HG03108 (cell line): ENCODE results near the gene IQSEC1.

Source experiments
- ATAC-seq: cut with Tn5 transposase; IDR thresholded peaks from one replicate; pipeline ENCODE4 v1.9.1; 2021; ENCODE audit warnings: moderate library complexity; ENCODE audit not compliant: unreplicated experiment

The IQSEC1 gene

DNA sequence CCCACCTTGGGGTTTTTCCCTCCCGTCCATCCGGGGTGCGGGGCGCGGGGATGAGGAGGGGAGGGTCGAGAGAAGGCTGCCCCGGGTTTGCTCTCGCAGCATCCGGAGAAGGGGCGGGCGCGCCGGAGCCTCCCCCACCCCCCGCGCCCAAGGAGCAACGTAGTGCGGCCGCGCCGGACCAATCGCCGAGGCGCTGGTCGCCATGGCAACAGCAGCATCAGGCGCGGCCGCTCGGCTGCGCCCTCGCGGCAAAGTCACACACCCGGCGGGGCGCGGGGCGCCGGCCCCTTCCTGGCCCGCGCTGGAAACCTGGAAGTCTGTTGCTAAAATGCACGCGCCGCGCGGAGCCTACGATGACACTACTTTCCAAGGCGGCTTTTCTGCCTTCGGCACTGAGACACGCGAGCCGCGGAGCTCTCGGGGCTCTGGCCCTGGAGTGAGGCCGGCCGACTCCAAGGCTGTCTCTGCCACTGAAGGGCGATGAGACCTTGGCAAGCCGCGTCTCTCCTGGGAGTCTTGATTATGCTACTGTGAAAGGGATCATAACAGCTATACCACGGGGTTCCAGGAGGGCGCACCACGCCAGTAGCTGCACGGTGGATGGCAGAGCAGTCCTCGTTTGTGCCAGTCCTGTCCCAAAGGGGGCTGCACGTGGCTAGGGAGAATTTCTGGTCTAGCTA lies at the start of gene IQSEC1:
Gene IQSEC1 (minus strand): TSS at position 104 of the 680 bp plus-strand sequence. CDS start 415 bp downstream, outside the sequence.
- ATAC-seq: peak; percentile 45

- ATAC-seq: no peak
These were observed 49.1 kb upstream of the IQSEC1 start for GRCh38 chr3:13122081-13123012.

GRCh38 chr3:13121553-13122001 lies 48.3 kb upstream of the IQSEC1 start:
- ATAC-seq: no peak

DNA sequence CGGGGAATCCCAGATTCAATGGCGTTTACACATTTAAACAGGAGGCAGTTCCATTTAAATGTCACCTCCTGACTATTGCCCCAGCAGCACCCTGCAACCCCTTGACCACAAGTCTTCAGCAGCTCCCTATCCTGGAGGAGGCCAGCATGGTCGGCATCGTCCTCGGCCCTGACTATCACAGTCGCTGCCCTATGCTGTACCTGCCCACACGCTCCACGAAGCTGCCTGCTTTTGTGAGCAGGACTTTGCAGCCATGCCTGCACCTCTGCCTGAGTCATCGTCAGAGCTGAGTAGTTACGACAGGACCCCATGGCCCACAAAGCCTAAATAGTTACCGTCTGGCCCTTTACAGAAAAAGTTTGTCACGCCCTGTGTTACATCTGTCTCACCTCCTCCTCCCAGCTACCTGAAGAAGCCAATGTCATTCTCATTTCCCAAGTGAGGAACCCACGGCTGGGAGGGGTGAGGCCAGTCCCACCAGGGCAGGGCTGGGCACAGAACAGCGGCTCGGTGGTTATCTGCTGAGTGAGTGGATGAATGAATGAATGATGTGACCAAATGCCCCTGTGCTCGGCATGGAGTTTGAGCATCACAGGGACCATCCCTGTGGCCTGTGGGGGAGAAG lies 47.8 kb upstream of the IQSEC1 start:
- no peak for ATAC-seq

GRCh38 chr3:13120289-13120927 lies 47.2 kb upstream of the IQSEC1 start:
- ATAC-seq: no peak

DNA sequence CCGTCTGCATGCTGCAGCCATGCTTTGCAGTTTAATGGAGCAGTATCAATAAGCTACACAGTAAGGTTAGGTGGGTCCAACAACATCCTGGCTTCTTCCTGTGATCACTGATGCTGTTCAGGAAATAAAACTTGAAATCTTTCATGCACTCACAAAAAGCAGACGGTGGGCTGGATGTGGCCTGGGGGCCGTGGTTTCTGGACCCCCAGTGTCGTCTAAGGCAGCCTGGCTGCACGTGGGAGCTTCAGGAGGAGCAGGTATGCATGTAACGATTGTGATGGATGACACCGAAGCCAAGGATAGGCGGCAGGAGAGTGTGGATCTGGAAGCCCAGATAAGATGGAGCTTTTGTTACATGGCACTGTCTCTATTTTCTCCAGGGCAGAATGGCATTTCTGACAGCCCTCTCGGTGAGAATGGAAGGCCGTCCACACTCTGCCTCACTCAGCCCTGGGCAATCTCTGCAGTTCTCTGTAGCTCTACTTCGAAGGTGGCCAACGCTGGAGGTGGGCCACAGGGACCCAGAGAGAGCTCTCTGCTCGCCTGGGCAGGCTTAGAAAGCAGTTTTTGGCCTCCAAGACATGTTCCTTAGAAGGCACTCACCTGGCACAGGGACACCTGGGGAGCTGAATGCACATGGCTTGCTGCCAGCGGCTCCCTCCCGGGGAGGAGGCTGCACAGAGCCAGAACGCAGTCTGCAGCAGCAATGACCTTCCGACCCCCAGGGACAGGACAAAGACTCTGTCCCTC lies 46.4 kb upstream of the IQSEC1 start:
- ATAC-seq: no peak

DNA sequence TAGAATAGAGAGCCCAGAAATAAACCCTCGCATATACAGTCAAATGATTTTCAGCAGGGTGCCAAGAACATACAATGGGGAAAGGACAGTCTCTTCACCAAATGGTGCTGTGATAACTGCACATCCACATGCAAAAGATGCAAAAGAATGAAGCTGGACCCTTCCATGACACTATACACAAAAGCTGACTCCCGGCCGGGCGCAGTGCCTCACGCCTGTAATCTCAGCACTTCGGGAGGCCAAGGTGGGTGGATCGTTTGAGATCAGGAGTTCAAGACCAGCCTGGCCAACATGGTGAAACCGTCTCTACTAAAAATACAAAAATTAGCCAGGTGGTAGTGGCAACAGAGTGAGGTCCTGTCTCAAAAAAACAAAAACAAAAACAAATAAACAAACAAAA lies 43.2 kb upstream of the IQSEC1 start:
- ATAC-seq: no peak

DNA sequence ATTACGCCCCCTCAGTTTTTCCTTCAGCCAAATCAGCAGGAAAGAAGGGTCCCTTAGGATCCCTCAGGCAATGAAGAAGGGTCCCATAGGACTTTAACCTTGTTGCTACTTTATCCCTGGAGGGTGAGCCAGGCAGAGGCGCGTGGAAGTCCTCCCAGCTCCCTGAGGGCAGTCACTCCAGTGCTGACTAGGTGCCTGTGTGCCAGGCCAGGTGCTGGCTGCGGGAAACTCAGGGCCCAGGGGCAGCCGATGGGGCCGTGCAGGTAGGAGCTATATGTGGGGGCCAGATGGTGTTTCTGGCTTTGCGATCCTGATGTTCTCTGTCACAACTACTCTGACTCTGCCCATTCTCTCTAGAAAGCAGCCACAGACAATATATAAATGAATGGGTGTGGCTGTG lies 42.8 kb upstream of the IQSEC1 start:
- ATAC-seq: no peak

DNA sequence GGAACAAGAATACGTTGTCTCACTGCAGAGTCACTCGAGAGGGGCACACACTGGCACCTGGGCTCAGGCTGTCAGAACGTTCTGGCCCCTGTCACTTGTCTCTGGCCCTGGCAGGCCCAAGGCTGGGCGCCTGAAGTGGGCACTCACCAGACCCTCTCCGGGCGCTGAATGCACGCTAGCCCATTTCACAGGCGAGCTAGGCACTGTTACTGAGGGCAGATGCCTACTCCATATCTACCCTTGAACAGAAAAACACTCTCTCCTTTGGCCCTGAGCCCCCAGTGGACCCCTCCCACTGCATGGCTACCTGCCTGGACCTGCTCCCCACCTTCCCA lies 42.3 kb upstream of the IQSEC1 start:
- ATAC-seq: no peak

- ATAC-seq: no peak
These were observed 41.8 kb upstream of the IQSEC1 start for GRCh38 chr3:13114811-13115575.

DNA sequence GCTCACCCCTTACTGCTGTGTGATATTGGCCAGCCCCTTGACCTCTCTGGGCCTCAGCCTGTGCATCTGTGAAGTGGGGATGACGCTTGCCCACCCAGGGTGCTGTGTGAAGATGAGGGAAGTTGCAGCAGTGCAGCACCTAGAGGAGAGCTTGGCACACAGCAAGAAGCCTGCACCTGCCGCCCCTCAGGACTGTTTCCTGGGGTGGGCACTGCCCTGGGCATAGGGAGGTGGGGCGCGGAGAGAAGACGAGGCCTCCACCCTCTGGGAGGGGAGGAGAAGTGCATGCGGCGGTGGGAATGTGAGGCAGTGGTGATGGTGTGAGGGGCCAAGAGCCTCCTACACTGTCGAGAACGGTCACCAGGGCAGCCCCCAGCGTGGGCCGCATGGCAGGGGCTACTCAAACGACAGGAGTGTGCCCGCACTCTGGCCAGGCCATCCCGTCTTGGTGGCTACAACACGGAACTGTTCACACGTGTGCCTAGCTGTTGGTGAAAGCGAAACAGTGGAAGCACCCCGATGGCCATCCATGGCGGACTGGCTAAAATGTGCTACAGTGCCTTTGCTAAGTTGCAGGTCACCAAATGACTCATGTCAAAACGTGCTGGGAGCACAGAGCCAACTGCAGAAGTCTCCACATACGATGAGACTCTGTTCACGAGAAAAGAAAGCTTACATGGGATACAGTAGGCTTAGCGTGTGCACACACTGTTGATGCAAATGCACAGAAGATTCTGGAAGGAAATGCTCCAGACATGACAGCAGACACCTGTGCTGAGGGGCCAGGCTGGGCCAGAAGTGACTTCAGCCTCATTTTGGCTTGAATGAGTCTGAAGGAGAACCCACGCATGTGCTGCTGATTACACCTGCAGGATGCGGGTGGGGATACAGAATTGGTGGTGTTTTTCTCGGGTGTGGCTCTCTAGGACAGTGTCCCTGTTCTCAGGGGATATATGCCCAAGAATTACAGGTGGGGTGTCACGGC lies 40.4 kb upstream of the IQSEC1 start:
- ATAC-seq: no peak

DNA sequence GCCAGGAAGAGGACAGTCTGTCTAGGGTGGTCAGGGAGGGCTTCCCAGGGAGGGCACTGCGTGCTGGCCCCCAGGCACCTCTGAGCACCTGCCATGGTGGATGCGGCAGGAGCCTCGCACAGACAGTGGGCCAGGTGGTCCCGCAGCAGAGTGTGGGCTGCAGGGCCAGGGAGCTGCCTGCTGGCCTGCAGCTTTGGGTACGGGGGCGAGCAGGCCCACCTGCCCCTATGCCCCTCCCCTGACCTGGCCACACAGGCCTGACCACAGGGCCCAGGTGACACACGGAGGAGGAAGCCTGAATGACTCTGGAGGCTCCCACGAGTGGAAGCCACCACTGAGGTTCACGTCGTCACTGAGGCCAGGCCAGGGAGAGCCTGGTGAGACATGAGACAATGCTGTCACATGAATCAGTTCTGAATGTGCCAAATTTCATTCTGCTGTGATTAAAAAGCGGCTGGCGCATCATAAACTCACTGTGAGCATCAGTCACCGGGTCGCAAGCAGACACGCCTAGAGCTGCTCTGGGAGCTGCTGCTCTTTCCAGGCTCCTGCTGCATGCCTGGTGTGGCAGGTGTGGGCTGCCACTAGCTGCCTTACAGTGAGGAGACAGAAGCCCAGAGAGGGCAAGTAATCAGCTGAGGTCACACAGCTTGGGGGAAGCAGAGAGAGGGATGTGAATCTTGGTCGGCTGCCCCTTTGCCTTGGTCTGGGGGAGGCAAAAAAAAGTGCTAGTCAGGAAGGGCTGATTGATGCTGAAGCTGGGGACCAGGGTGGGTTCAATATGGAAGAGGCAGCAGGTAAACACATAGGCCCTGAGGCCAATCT lies 39.5 kb upstream of the IQSEC1 start:
- ATAC-seq: no peak

DNA sequence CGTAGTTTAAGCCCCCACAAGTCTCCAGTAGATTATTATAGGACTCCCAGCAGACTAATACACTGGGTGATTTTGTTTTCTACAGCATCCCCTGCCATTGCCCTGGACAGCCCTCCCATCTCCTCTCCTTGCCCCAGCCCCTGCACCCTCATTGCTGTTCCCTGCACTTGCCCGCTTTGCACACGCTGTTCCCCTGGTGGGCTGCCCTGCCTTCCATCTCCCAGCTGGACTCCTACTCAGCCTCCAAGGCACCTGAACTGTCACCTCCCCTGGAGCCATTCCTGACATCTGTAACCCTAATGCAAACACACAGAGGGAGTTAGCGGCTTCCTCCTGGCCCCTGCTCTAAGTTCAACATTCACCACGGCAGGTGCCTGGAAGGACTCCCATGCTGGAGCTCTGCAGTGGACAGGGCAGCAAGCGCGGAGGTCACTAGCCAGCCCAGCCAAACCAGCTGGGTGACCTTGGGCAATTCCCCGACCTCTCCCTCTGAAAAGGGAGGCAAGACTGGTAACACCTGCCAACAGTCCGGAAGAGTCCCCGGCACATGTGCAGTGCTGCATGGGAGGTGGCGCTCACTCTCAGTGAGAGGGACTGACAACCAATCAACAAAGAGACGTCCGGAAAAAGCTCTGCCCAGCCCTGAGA lies 38.8 kb upstream of the IQSEC1 start:
- no peak for ATAC-seq

GRCh38 chr3:13111173-13111872 lies 38.1 kb upstream of the IQSEC1 start:
- peak; percentile 18 for ATAC-seq

GRCh38 chr3:13110678-13111116 lies 37.5 kb upstream of the IQSEC1 start:
- peak; percentile 83 for ATAC-seq

DNA sequence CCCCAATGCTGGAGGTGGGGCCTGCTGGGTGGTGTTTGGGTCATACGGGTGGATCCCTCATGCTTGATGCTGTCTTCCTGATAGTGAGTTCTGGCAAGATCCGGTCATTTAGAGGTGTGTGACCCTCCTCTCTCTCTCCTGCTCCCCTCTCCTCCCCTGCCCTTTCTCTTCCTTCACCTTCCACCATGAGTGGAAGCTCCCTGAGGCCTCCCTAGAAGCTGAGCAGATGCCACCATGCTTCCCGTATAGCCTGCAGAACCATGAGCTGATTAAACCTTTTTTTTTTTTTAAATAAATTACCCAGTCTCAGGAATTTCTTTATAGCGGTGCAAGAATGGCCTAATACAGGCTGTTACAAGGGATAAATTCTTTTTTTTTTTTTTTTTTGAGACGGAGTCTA lies 36.3 kb upstream of the IQSEC1 start:
- no peak for ATAC-seq

DNA sequence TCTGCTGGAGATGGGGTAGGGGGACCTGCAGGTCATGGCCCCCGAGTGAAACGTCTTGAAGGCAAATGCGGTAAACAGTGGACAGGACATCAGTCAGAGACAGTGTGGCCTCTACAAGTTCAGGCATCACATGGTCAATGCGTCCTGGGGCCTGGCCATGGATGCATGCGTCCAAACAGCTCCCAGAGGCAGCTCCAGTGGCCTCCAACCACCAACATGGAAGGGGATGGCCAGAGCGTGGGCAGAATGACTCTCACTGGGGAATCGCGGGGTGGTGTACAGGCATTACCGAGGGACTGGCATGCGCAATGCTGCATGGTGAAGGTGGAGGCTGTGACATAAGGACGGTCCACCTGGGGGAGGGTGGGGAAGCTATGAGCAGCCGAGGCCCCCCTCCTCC lies 35.6 kb upstream of the IQSEC1 start:
- no peak for ATAC-seq
